Type B pancreatic cell (in vitro differentiated cells): Measurements from ENCODE around the gene PEMT. TPM values are rescaled to one million over a fixed set of nuclear protein-coding genes. Genes with fewer than 3 reads are reported as not detected.

Source experiments
- DNase-seq: peaks from one replicate; pipeline ENCODE4 v3.0.0; 2021; ENCODE audit warnings: mixed read lengths; ENCODE audit not compliant: unreplicated experiment; ENCODE audit errors: extremely low spot score
- H3K27ac Mint-ChIP-seq: 2 replicates; pipeline ENCODE4 v1.8.0; 2021; ENCODE audit warnings: mild to moderate bottlenecking, mixed read lengths
- H3K27me3 Mint-ChIP-seq: 2 replicates; pipeline ENCODE4 v1.8.0; 2021; ENCODE audit warnings: mixed read lengths
- H3K36me3 Mint-ChIP-seq: 2 replicates; pipeline ENCODE4 v1.8.0; 2021; ENCODE audit warnings: mixed read lengths
- H3K4me1 Mint-ChIP-seq: one replicate; pipeline ENCODE4 v1.8.0; 2021; ENCODE audit warnings: mixed read lengths; ENCODE audit not compliant: unreplicated experiment
- H3K4me3 Mint-ChIP-seq: 2 replicates; pipeline ENCODE4 v1.8.0; 2021; ENCODE audit warnings: mild to moderate bottlenecking, mixed read lengths
- H3K9me3 Mint-ChIP-seq: 2 replicates; pipeline ENCODE4 v1.8.0; 2021; ENCODE audit warnings: mixed read lengths
- total RNA-seq: library from RNA; stranded (reverse); gene quantifications from 2 replicates; pipeline ENCODE4 v1.2.1, GENCODE V29; 2021; ENCODE audit warnings: low replicate concordance
- TF ChIP-seq, protein P1 (sequence below): fragments of 200-600 bp; sonication (generic); conservative IDR thresholded peaks from 2 replicates; pipeline ENCODE4 v1.5.0; 2021; ENCODE audit warnings: antibody characterized with exemption, mild to moderate bottlenecking

Gene PEMT
- total RNA-seq, 1 donor from 2014 or later = 32.1 TPM

DNA sequence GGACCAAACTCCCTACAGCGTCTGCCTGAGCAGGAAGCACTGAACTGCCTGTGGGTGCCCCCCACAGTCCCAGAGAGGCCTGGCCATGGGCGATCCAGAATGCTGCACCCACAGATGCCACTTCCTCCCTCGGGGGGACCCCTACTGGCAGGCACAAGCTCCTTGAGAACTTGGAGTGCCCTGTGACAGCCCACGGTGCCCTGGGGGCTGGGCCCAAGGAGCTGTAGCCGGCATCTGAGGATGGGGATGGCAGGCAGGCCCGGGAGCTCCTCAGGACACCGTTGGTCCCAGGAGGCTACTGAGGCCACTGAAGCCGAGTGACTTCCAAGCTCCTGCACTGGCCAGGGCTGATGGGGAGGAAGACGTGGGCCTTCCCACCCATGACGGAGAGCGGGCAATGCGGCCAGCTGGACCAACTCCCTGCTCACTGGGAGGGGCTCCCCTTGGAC lies 80.2 kb downstream of the PEMT start:
- H3K27me3 Mint-ChIP-seq = no peaks in the 10 kb centered on the region
- H3K36me3 Mint-ChIP-seq = no peaks in the 10 kb centered on the region
- TF ChIP-seq, protein P1, sequence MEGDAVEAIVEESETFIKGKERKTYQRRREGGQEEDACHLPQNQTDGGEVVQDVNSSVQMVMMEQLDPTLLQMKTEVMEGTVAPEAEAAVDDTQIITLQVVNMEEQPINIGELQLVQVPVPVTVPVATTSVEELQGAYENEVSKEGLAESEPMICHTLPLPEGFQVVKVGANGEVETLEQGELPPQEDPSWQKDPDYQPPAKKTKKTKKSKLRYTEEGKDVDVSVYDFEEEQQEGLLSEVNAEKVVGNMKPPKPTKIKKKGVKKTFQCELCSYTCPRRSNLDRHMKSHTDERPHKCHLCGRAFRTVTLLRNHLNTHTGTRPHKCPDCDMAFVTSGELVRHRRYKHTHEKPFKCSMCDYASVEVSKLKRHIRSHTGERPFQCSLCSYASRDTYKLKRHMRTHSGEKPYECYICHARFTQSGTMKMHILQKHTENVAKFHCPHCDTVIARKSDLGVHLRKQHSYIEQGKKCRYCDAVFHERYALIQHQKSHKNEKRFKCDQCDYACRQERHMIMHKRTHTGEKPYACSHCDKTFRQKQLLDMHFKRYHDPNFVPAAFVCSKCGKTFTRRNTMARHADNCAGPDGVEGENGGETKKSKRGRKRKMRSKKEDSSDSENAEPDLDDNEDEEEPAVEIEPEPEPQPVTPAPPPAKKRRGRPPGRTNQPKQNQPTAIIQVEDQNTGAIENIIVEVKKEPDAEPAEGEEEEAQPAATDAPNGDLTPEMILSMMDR = no peak
- no peak for DNase-seq
- peaks cover 16% of the 10 kb centered on the region for H3K4me1 Mint-ChIP-seq
- H3K27ac Mint-ChIP-seq = no peak overlapping the region
- no peaks in the 10 kb centered on the region for H3K9me3 Mint-ChIP-seq
- H3K4me3 Mint-ChIP-seq = no peak overlapping the region

DNA sequence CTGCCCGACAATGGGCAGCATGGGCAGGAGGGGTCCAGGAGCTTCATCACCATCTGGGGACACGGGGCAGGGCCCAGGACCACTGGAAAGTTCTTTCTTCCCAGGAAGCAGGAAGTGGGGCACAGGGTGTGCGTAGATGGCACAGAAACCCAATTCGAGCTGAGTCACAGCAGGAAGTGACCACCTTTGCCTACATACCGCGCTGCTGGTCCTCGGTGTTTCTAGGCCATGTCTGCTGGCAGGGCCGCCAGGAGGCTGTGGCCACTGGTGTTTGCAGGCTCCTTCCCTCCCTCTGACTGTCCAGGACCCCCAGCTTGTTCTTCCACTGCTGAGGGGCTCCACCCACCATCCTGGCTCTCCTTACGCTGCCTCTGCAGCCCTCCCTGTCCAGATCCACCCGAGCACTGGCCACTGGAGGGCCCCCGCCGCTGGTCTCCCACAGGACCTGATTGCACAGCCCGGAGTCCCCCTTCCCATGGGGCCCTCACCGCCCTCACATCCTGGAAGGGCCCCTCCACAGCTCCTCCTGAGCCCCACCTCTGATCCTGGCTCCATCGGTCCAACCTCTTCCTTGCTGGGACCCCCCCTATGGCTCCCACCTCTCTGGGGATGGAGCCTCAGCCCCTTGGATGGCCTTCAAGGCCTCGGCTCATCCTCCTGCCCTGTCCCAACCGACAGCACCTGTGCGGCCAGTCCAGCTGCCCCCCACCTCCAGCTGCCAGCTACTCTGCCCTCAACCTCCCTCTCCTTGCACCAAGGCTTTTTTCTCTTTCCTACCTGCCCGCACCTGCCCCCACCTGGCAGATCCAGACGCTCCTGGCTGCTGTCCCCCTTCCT lies 80.8 kb downstream of the PEMT start:
- TF ChIP-seq, protein P1 = no peak
- Mint-ChIP-seq H3K9me3 (no peaks in the 10 kb centered on the region), H3K36me3 (no peaks in the 10 kb centered on the region), H3K4me1 (peaks cover 10% of the 10 kb centered on the region), H3K4me3 (no peak overlapping the region), H3K27me3 (no peaks in the 10 kb centered on the region), H3K27ac (no peak overlapping the region)
- no peak for DNase-seq

DNA sequence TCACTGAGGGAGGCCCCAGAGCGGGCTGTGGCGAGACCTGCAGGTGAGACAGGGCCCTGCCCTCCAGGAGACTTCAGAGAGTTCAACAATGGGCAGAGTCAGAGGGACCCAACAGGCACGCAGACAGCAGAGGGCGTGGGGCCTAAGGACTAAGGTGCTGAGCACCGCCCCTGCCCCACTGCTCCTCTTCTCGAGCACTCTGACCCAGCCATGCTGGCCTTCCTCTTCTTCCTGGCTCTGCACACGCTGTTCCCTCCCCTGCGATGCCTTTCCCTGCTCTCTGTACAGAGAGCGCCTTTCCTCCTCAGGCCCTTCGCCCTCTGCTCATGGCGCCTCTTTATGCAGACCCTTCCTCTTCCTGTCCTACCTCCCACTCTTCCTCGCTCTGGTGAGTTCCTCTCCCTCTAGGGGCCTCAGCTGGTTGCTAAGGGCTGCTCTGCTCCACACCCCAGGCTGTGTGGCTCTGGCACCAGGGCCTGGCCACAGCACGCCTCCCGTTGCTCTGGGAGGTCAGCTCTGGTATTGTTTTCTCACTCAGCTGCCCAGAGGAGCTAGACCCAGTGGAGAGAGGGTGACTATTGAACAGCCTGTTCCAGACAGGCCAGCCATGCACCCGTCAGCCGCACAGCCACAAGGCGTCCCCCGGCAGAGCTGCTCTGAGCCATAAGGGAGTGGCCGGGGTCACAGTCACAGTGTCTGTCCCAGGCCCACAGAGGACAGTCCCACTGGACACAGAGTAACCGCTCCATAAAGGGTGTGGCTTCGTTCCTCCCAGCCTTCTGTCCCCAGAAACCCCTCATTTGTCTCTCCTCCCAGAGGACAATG lies 81.7 kb downstream of the PEMT start:
- TF ChIP-seq, protein P1 = no peak

DNA sequence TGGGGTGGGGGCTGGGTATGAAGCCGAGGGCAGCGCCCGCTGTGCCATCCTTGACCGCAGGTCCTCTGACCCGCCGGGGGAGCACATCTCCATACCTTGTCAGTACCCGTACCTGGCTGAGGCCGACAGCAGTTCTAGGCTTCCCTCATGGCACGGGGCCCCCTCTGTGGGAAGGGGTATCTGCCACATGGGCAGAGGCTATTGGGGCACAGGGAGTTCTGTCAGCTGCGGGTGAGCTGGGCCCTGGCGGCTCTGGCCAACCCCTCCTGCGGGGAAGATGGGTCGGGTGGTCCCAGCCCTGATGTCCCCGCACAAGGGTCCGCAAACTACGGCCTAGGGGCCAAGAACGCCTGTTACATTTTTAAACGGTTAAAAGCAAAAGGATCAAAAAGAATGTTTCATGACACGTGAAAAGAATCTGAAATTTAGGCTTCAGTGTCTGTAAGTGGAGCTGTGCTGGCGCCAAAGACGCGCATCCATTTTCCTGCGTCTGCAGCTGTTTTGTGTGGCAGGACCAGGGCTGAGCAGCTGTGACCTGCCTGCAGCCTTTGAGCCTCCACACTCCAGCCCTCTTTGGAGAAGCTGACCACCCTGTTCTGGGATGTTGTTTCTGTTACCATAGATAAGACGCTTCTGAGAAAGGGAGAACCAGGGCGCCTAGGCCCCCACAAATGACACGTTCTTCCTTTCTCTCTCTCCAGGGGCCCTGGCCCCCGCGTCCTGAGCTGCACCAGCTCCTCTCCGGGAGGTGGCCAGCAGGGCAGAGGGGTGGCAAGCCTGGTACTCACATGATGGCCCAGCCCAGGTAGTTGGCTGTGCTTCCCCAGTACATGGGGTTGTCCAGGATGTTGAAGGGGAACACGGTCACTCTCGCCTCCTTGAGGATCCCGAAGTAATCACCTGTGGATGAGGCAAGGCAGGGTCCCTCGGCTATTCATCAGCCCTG lies 82.6 kb downstream of the PEMT start:
- no peaks in the 10 kb centered on the region for H3K27me3 Mint-ChIP-seq
- TF ChIP-seq, protein P1 = no peak

More for the DNA sequence above, 81.7 kb downstream of the PEMT start:
- Mint-ChIP-seq H3K4me3 (no peak overlapping the region), H3K36me3 (no peaks in the 10 kb centered on the region), H3K4me1 (peaks cover 1% of the 10 kb centered on the region), H3K27me3 (no peaks in the 10 kb centered on the region), H3K9me3 (no peaks in the 10 kb centered on the region), H3K27ac (no peak overlapping the region)
- DNase-seq = no peak

DNA sequence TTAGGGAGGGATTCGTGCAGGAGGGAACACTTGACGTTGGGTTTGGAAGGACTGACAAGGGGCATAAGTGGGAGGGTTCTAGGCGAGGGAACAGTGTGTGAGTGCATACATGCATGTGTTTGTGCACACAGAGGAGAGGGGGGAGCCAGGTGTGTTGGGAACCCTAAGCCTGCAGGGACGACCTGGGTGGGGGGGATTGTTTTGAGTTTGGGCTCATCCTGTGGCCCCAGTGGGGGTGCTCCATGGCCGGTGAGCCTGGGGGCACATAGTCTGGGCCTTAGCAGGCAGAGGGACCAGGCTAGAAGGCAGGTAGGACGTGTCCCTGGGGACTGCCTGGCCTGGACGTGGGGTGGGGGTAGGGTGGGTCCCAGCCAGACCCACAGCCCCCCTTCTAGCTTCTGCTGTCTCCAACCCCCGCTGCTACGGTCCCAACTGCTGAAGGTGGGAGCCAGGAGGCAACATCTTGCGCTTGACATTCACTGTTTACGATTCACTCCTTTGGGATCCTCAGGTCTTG lies 83.4 kb downstream of the PEMT start:
- no peak for DNase-seq
- Mint-ChIP-seq H3K4me3 (no peak overlapping the region), H3K36me3 (no peaks in the 10 kb centered on the region), H3K4me1 (peaks cover 4% of the 10 kb centered on the region), H3K9me3 (no peaks in the 10 kb centered on the region), H3K27me3 (no peaks in the 10 kb centered on the region), H3K27ac (no peak overlapping the region)
- TF ChIP-seq, protein P1 = no peak

More for the DNA sequence above, 82.6 kb downstream of the PEMT start:
- Mint-ChIP-seq H3K36me3 (no peaks in the 10 kb centered on the region), H3K9me3 (no peaks in the 10 kb centered on the region), H3K4me3 (no peak overlapping the region), H3K4me1 (no peaks in the 10 kb centered on the region), H3K27ac (no peak overlapping the region)
- DNase-seq = no peak
